NCI-H1105 treated with DMSO at 0.1 percent for 48 hours (cell line): Measurements from ENCODE around the gene DIDO1.
"Not testable (repeated sequence)": the region's sequence is repeated elsewhere in the genome, so short reads cannot be mapped to it uniquely, and the experiment has no call there.

Source experiments
- DNase-seq: peaks from one replicate; lab custom pipeline; 2025; lab: John Stamatoyannopoulos, UW

DIDO1 gene

DNA sequence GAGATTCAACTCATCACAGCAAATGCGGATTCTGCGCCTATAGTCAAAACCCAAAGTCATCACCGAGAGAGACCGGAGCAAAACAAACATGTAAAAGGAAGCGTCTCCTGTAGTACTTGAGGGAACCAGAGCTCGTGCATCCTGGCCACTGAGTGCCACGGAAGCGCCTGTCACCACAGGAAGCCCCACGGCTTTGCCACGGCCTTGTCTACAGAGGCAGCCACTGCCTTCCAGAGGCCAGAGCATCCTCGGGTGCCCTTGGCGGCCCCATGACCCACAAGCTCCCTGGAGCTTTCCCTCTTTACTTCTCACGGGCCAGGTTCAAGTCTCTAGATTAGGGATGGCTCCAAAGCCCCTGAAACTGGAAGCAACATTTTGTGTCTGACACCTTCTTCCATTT lies 72.2 kb downstream of the DIDO1 start:
- DNase-seq: no peak

DNA sequence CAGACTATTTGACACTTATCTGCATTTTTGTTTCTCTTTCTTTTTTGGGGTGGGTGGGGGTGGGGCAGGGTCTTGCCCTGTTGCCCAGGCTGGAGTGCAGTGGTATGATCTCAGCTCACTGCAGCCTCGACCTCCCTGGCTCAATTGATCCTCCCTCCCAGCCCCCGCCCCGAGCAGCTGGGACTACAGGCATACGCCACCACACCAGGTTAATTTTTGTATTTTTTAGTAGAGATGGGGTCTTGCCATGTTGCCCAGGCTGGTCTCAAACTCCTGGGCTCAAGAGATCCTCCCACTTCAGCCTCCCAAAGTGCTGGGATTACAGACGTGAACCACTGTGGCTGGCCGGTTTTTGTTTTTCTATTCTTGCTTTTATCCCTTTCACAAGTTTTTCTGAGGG lies 73.0 kb downstream of the DIDO1 start:
- not testable (repeated sequence) for DNase-seq

- DNase-seq: no peak
Measured at GRCh38 chr20:62852841-62853240, 73.5 kb downstream of the DIDO1 start.

- no peak for DNase-seq
Measured at GRCh38 chr20:62852196-62852595, 74.1 kb downstream of the DIDO1 start.

DNA sequence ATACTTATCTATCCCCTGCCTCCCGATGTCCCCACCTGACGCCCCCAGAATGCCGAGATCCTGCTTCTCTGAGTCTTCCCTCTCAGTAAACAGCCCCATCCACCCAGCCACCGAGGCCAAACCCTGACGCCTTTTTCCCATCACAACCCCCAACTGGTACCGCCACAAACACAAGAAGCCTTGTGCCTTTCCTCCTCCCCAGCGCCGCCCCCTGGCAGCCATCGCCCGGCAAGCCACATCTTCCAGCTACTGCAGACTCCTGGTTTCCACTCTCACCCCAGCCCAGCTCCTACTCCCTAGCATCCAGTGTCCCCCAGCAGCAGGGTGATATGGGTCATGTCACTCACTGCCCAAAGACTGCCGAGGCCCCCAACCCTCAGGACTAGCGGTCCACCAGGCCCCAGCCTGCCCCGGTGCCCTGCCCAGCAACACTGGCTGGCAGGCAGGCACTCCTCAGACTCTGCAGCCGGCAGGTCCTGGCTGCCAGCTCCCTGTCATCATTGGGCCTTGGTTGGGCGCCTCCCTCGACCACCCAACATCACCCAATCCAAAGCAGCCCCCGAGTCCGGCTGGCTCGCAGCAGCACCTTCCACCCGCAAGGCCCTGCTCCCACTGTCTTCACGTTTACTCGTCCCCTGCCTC lies 75.9 kb downstream of the DIDO1 start:
- no peak for DNase-seq

DNA sequence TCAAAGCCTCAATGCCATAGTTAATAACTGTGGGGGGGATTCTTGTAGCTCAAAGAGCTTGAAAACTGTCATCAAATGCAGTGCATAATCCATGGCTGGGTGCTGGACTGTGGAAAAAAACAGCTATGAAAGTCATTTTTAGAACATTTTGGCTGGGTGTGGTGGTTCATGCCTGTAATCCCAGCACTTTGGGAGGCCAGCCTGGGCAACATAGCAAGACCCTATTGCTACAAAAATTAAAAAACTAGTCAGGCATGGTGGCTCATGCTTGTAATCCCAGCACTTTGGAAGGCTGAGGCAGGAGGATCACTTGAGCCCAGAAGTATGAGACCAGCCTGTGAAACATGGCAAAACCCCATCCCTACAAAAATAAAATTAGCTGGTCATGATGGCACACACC lies 76.9 kb downstream of the DIDO1 start:
- DNase-seq: no peak

DNA sequence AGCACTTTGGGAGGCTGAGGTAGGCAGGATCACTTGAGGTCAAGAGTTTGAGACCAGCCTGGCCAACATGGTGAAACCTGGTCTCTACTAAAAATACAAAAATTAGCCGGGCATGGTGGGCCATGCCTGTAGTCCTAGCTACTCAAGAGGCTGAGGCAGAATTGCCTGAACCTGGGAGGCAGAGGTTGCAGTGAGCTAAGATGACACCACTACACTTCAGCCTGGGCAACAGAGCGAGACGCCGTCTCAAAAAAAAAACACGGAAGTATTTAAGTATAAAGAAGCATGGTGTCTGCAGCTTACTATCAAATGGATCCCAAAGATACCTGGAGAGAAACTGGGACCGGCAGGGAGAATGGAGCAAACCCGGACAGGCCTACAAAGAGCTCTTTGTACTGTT lies 77.4 kb downstream of the DIDO1 start:
- not testable (repeated sequence) for DNase-seq

GRCh38 chr20:62846166-62846890 lies 80.0 kb downstream of the DIDO1 start:
- DNase-seq: no peak

GRCh38 chr20:62845416-62846160 lies 80.7 kb downstream of the DIDO1 start:
- DNase-seq: no peak

DNA sequence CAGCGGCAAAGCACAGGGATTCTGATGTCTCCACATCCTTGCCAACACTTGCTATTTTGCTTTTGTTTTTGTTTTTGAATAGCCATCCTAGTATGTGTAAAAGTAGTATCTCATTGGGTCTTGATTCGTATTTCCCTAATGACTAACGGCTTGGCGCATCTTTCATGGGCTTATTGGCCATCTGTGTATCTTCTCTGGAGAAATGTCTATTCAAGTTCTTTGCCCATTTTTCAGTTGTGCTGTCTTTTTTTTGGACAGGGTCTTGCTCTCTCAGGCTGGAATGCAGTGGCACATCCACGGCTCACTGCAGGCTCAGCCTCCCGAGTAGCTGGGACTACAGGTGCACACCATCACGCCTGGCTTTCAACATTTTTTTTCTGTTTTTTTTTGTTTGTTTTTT lies 82.1 kb downstream of the DIDO1 start:
- DNase-seq: no peak

- no peak for DNase-seq
Measured at GRCh38 chr20:62843656-62844055, 82.6 kb downstream of the DIDO1 start.

DNA sequence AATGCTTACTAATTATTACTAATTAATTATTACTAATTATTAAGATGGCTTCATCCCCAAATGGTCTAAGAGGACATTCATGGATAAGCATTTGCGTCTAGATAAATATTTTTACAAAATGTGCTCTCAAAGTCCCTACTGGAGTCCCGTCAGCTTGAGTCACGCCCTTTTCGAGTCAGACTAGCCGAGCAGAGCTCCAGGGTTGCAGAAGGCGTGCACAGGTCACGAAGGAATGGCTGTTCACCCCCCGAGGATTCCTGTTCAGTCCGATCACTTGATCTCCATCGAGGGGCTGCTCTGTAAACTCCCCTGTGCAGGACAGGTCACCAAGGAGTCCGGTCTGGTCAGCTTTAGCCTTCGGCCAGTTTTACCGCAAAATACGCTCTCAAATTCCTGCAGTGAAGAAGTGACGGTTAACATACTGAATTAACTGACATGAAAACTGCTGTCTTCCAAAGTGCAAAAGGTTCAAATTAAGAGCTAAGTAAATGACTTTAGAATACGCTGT lies 84.5 kb downstream of the DIDO1 start:
- DNase-seq: no peak

- no peak for DNase-seq
Measured at GRCh38 chr20:62840244-62841197, 85.8 kb downstream of the DIDO1 start.

GRCh38 chr20:62839816-62840215 lies 86.5 kb downstream of the DIDO1 start:
- DNase-seq: no peak

GRCh38 chr20:62839261-62839660 lies 87.0 kb downstream of the DIDO1 start:
- DNase-seq: no peak

DNA sequence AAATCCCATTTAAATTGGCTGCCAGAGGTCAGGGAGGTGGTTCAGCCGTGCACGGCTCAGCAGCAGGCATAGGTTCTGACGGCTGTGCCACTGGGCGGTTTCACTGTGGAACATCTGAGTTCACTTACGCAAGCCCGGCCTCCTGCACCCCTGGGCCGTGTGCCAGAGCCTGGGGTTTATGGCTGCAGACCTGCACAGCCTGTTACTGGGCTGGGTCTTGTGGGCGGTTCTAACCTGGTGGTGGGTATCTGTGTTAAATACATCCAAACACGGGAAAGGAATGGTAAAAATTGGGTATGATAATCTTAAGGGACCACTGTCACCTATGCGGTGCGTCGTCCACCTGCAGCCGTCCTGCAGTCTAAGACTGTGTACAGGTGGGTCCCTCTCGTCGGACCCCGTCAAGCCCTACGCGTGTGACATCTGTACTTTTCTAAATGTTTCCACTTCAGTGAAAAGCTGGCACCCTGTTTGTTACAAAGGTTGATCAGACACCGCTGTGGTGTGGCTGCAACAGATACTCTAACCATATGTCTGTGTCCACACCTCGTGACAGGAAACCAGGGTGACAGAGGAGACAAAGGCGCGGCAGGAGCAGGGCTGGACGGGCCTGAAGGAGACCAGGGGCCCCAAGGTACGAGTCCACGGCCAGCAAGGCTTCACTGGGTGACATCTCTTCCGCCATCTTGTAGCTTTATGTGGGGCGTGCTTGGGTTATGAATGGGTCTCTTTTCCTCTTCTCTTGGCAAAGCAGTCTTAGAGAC lies 88.0 kb downstream of the DIDO1 start:
- peak; percentile 56 for DNase-seq

DNA sequence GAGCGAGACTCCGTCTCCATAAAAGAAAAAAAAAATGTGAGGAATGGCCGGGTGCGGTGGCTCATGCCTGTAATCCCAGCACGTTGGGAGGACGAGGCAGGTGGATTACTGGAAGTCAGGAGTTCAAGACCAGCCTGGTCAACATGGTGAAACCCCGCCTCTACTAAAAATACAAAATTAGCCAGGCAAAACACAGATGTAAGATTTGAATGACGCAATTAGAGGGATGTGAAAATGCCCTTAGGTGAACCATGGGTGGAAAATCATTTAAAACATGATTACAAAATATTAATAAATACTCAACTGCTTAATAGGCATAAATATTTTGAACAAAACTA lies 88.5 kb downstream of the DIDO1 start:
- DNase-seq: no peak

GRCh38 chr20:62836967-62837490 lies 89.3 kb downstream of the DIDO1 start:
- no peak for DNase-seq

DNA sequence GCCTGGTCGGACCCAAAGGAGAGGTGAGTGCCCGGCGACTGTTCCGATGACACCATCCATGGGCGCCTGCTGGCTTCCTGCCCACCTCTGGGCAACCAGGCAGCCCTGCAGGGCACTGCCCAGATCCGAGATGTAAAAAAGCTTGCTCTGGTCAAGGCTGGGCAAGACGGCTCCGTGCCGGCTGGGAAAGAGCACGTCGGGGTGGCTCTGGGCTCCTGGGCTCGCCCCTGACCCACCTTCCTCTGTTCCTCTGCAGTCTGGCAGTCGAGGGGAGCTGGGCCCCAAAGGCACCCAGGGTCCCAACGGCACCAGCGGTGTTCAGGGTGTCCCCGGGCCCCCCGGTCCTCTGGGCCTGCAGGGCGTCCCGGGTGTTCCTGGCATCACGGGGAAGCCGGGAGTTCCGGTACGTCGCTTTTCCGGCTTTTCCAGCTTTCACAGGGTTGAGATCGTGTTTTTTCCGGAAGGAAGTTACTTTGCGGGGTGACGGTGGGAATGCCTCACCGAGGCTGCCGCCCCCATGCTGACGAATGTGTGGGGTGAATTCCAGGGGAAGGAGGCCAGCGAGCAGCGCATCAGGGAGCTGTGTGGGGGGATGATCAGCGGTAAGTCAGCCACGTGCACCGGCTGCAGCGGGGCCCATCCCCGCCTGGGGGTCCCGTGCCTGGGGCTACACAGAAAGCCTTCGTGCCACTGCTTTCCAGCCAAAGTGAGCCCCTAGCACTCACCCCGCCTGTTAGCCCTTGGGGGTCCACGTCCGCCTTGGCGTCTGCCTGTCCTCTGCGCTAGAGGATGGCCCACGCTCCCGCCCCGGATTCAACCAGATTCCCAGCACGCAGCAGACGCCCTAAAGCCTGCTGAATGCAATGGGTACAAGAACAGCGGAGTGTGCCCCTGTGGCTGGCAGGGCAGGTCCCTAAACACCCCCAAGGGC lies 90.1 kb downstream of the DIDO1 start:
- DNase-seq: no peak
